CD14-positive monocyte (primary cell): ENCODE measurements around the gene CSAD. TPM values are rescaled to one million over a fixed set of nuclear protein-coding genes. Genes with fewer than 3 reads are reported as not detected.

Source experiments
- DNase-seq, 3 donors: peaks; one replicate each; pipeline ENCODE4 v3.0.0-alpha.2; 2011 to 2022
- H2AFZ ChIP-seq: 2 replicates; pipeline ENCODE4 v1.6.0; 2012; ENCODE audit warnings: mild to moderate bottlenecking, low read depth, low read length, inconsistent platforms; ENCODE audit not compliant: insufficient read depth, poor library complexity, severe bottlenecking
- H3K27ac ChIP-seq, 2 donors: 1 replicate in 1 of 2; 2 replicates in 1 of 2; pipeline ENCODE4 v1.5.1; 2012 to 2013; ENCODE audit warnings: low read length in 2 of 2, control low read depth in 1 of 2, inconsistent platforms in 1 of 2, low read depth in 1 of 2, mild to moderate bottlenecking in 1 of 2
- H3K27me3 ChIP-seq, 2 donors: one replicate each; pipeline versions ENCODE4 v1.6.0 to v1.6.1; 2011 to 2013; ENCODE audit warnings: low read length in 2 of 2; ENCODE audit not compliant: control insufficient read depth in 2 of 2, insufficient read depth in 2 of 2
- H3K36me3 ChIP-seq, 2 donors: replicated peaks in 1 of 2; 1 replicate in 1 of 2; 2 replicates in 1 of 2; pipeline versions ENCODE4 v1.5.1 to v1.6.1; 2012 to 2013; ENCODE audit warnings: low read length in 2 of 2, control low read depth in 1 of 2, inconsistent platforms in 1 of 2, mild to moderate bottlenecking in 1 of 2; ENCODE audit not compliant: insufficient read depth in 2 of 2, control insufficient read depth in 1 of 2
- H3K4me1 ChIP-seq, 2 donors: 1 replicate in 1 of 2; 2 replicates in 1 of 2; pipeline versions ENCODE4 v1.5.1 to v1.6.1; 2012 to 2013; ENCODE audit warnings: low read length in 2 of 2, control low read depth in 1 of 2, inconsistent platforms in 1 of 2, mild to moderate bottlenecking in 1 of 2, moderate library complexity in 1 of 2; ENCODE audit not compliant: insufficient read depth in 2 of 2, control insufficient read depth in 1 of 2
- H3K4me2 ChIP-seq: replicated peaks from 2 replicates; pipeline ENCODE3; 2012; ENCODE audit warnings: low read length, moderate library complexity, mild to moderate bottlenecking; ENCODE audit not compliant: poor library complexity, severe bottlenecking; ENCODE audit errors: extremely low read depth
- H3K4me3 ChIP-seq, 3 experiments: fragments of 200-600 bp in 1 of 3; sonication (generic) in 1 of 3; replicated peaks in 1 of 3; 1 replicate in 2 of 3; 2 replicates in 1 of 3; pipeline ENCODE4 v1.5.1; 2011 to 2013; ENCODE audit warnings: low read length in 3 of 3, mild to moderate bottlenecking in 3 of 3, control low read depth in 2 of 3, low read depth in 2 of 3, inconsistent platforms in 1 of 3, moderate library complexity in 1 of 3
- H3K79me2 ChIP-seq: 2 replicates; pipeline ENCODE4 v1.6.0; 2012; ENCODE audit warnings: mild to moderate bottlenecking, control low read depth, inconsistent platforms, low read length, moderate library complexity; ENCODE audit not compliant: insufficient read depth
- H3K9ac ChIP-seq: 2 replicates; pipeline ENCODE4 v1.6.0; 2017; ENCODE audit warnings: low read length, mild to moderate bottlenecking; ENCODE audit not compliant: insufficient read depth, poor library complexity, severe bottlenecking
- H3K9me3 ChIP-seq, 2 donors: replicated peaks in 1 of 2; 1 replicate in 1 of 2; 2 replicates in 1 of 2; pipeline versions ENCODE4 v1.5.1 to v1.6.1; 2012 to 2013; ENCODE audit warnings: low read length in 2 of 2, control low read depth in 1 of 2; ENCODE audit not compliant: control insufficient read depth in 1 of 2, insufficient read depth in 1 of 2
- H4K20me1 ChIP-seq: 2 replicates; pipeline ENCODE4 v1.6.0; 2012; ENCODE audit warnings: mild to moderate bottlenecking, low read length, control low read depth, moderate library complexity; ENCODE audit not compliant: insufficient read depth
- H3K27ac Mint-ChIP-seq, 7 donors: one replicate each; pipeline ENCODE4 v1.8.0; 2020; ENCODE audit warnings: mild to moderate bottlenecking in 7 of 7, mixed read lengths in 7 of 7, moderate library complexity in 6 of 7, inconsistent platforms in 2 of 7
- H3K27me3 Mint-ChIP-seq, 3 donors: one replicate each; pipeline ENCODE4 v1.8.0; 2021 to 2022; ENCODE audit warnings: low read depth in 3 of 3, mild to moderate bottlenecking in 3 of 3, mixed read lengths in 3 of 3, moderate library complexity in 3 of 3, inconsistent platforms in 1 of 3
- H3K36me3 Mint-ChIP-seq, 2 donors: one replicate each; pipeline ENCODE4 v1.8.0; 2020; ENCODE audit warnings: mixed read lengths in 2 of 2, inconsistent platforms in 1 of 2, mild to moderate bottlenecking in 1 of 2
- H3K4me1 Mint-ChIP-seq: one replicate; pipeline ENCODE4 v1.8.0; 2020; ENCODE audit warnings: mild to moderate bottlenecking, mixed read lengths
- H3K4me3 Mint-ChIP-seq, 2 donors: one replicate each; pipeline ENCODE4 v1.8.0; 2020; ENCODE audit warnings: mild to moderate bottlenecking in 2 of 2, mixed read lengths in 2 of 2, moderate library complexity in 1 of 2
- H3K9me3 Mint-ChIP-seq, 7 donors: one replicate each; pipeline ENCODE4 v1.8.0; 2020 to 2022; ENCODE audit warnings: mixed read lengths in 7 of 7, mild to moderate bottlenecking in 6 of 7, moderate library complexity in 6 of 7, inconsistent platforms in 2 of 7
- WGBS: methylation state at CpG from one replicate; pipeline ENCODE4 v1.1.5; 2013; ENCODE audit warnings: missing lambda C conversion rate; ENCODE audit not compliant: insufficient coverage; 5-methylcytosine and 5-hydroxymethylcytosine counted together
- intact Hi-C, 2 donors: fragments of 100-400 bp; cut with micrococcal nuclease; formaldehyde crosslinking; loops; one replicate each; pipeline versions ENCODE4 v1.15.0 to v1.15.1; 2023
- polyA plus RNA-seq, 3 donors: library from polyadenylated mRNA; depleted of rRNA in 1 of 3; unstranded in 2 of 3; stranded (reverse) in 1 of 3; fragments of 300-500 nt in 2 of 3; fragments of >200 nt in 1 of 3; fragmentation: Illumina TruSeq in 2 of 3; gene quantifications; 1 replicate in 2 of 3; 2 replicates in 1 of 3; pipeline ENCODE4 v1.2.3, GENCODE V29; 2012 to 2021
- TF ChIP-seq, protein P1 (sequence below): fragments of 200-600 bp; IDR thresholded peaks from one replicate; pipeline ENCODE4 v1.8.0; 2022; ENCODE audit warnings: antibody characterized with exemption, mild to moderate bottlenecking

Gene CSAD
- polyA plus RNA-seq, 3 donors, result 1.3 to 145 (median 1.4) TPM

DNA sequence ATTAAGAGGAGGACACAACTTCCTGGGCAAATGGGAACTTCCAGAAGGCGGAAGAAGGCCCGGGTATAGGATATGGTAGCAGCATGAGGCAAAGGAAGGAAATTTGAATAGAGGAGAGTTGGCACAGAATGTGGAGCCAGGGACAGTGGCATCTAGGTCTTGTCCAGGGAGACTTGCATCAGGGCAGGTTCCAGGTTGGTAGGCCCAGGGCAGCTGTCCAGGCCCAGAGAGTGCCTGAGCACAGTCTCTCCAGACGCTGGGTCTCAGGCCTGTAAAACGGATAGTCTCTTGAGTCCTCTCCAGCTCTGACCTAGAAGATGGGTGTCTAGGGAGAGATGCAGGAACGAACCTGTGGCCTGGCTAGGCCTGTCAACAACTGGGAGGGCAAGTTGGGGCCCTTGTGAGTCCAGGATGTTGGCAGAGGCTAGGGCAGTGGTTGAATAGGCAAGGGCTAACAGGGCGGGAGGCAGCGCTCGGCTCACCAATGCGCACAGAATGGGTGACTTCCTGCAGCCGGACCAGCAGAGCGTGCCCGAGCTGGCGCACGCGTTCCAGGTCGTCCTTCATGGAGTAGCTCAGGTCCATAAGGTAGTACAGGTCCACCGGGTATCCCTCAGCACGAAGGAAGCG, 16.4 kb upstream of the CSAD start:
- H3K27ac Mint-ChIP-seq, result no peak overlapping the region
- Histone ChIP-seq H4K20me1 (no peaks in the 10 kb centered on the region), H3K27ac (no peak overlapping the region), H3K4me1 (peaks cover 25 to 30% of the 10 kb centered on the region in 2 donors), H3K9me3 (no peaks in the 10 kb centered on the region), H3K36me3 (peaks cover 20 to 52% of the 10 kb centered on the region in 2 donors), H2AFZ (peak overlapping the region; percentile 57), H3K4me3 (no peak overlapping the region), H3K9ac (no peak overlapping the region), H3K27me3 (no peaks in the 10 kb centered on the region), H3K79me2 (no peaks in the 10 kb centered on the region), H3K4me2 (no peak overlapping the region)
- peak overlapping the region in 1 of 2 donors; percentile 35 for H3K4me3 Mint-ChIP-seq
- intact Hi-C loops, result loop anchor here (1.0 to 5.0 kb wide), 2 partner anchors 38 to 130 kb away; no protein-coding TSS in a partner anchor
- H3K27me3 Mint-ChIP-seq, result peaks cover 9 to 17% (median 17%) of the 10 kb centered on the region in 3 donors
- peaks cover 55 to 57% of the 10 kb centered on the region in 2 donors for H3K36me3 Mint-ChIP-seq
- no peak for DNase-seq
- WGBS, result 85% methylated on average over 19 of the region's 19 CpGs
- H3K4me1 Mint-ChIP-seq, result peaks cover 34% of the 10 kb centered on the region
- TF ChIP-seq, protein P1, sequence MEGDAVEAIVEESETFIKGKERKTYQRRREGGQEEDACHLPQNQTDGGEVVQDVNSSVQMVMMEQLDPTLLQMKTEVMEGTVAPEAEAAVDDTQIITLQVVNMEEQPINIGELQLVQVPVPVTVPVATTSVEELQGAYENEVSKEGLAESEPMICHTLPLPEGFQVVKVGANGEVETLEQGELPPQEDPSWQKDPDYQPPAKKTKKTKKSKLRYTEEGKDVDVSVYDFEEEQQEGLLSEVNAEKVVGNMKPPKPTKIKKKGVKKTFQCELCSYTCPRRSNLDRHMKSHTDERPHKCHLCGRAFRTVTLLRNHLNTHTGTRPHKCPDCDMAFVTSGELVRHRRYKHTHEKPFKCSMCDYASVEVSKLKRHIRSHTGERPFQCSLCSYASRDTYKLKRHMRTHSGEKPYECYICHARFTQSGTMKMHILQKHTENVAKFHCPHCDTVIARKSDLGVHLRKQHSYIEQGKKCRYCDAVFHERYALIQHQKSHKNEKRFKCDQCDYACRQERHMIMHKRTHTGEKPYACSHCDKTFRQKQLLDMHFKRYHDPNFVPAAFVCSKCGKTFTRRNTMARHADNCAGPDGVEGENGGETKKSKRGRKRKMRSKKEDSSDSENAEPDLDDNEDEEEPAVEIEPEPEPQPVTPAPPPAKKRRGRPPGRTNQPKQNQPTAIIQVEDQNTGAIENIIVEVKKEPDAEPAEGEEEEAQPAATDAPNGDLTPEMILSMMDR, result no peak
- no peaks in the 10 kb centered on the region for H3K9me3 Mint-ChIP-seq

- Mint-ChIP-seq H3K27me3 (peaks cover 9 to 17% (median 15%) of the 10 kb centered on the region in 3 donors), H3K36me3 (peaks cover 61 to 64% of the 10 kb centered on the region in 2 donors), H3K9me3 (no peaks in the 10 kb centered on the region), H3K4me1 (peaks cover 34% of the 10 kb centered on the region), H3K27ac (peak overlapping the region in 1 of 7 donors; percentile 83), H3K4me3 (peak overlapping the region in 1 of 2 donors; percentile 35)
- Histone ChIP-seq H3K27me3 (no peaks in the 10 kb centered on the region), H3K79me2 (no peaks in the 10 kb centered on the region), H3K4me3 (no peak overlapping the region), H3K4me1 (peaks cover 25 to 27% of the 10 kb centered on the region in 2 donors), H3K4me2 (no peak overlapping the region), H3K27ac (no peak overlapping the region), H3K9ac (no peak overlapping the region), H3K9me3 (no peaks in the 10 kb centered on the region), H3K36me3 (peaks cover 26 to 58% of the 10 kb centered on the region in 2 donors), H4K20me1 (peaks cover 2% of the 10 kb centered on the region), H2AFZ (no peak overlapping the region)
- intact Hi-C loops, result loop anchor here (5.0 kb wide), 1 partner anchor 129 kb away; no protein-coding TSS in a partner anchor
- TF ChIP-seq, protein P1, result no peak
- no peak for DNase-seq
- WGBS, result 89% methylated on average over 10 of the region's 14 CpGs
Observed at GRCh38 chr12:53196486-53196885, 15.8 kb upstream of the CSAD start.
